Panc1 (cell line): Measurements from ENCODE around the gene PTTG1IP. TPM values are rescaled to one million over a fixed set of nuclear protein-coding genes. Genes with fewer than 3 reads are reported as not detected.
A peak's percentile ranks its signal among the peaks of the same experiment; 100 is the strongest.

ENCODE experiments used
- ATAC-seq: fragments of 200-7000 bp; cut with Tn5 transposase; 2 replicates; pipeline ENCODE4 v1.9.1; 2020; ENCODE audit warnings: mild to moderate bottlenecking, moderate library complexity
- BruUV-seq: library from RNA; stranded (reverse); fragments of 400-500 nt; replicated peaks from 2 replicates; lab custom pipeline; 2021; lab: Mats Ljungman, UMichigan
- CTCF ChIA-PET: fragments of 300-600 bp; sonication (Branson Sonifier 250); formaldehyde crosslinking; loops from one replicate; lab custom pipeline; 2022; ENCODE audit warnings: antibody characterized with exemption; lab: Charles Lee
- POLR2A ChIA-PET: fragments of 300-600 bp; sonication (Branson Sonifier 250); formaldehyde crosslinking; loops from one replicate; lab custom pipeline; 2022; ENCODE audit warnings: antibody characterized with exemption; lab: Charles Lee
- DNase-seq: peaks from one replicate; pipeline ENCODE4 v3.0.0-alpha.2; 2010; ENCODE audit warnings: low read depth, low spot score
- H3K27ac ChIP-seq: 2 replicates; pipeline ENCODE4 v1.5.1; 2011; ENCODE audit warnings: mild to moderate bottlenecking, low read length, inconsistent platforms
- H3K27me3 ChIP-seq: fragments of 200-500 bp; sonication (Bioruptor generic); 2 replicates; pipeline ENCODE4 v1.6.0; 2014; ENCODE audit warnings: low read length, inconsistent platforms; ENCODE audit not compliant: control insufficient read depth, insufficient read depth
- H3K36me3 ChIP-seq: fragments of 200-500 bp; sonication (Bioruptor generic); 2 replicates; pipeline ENCODE4 v1.5.1; 2014; ENCODE audit warnings: inconsistent platforms, mild to moderate bottlenecking, low read length, moderate library complexity; ENCODE audit not compliant: control insufficient read depth, insufficient read depth
- H3K4me1 ChIP-seq: 2 replicates; pipeline ENCODE4 v1.5.1; 2011; ENCODE audit warnings: inconsistent platforms, mild to moderate bottlenecking, low read length, moderate library complexity; ENCODE audit not compliant: control insufficient read depth, insufficient read depth
- H3K4me3 ChIP-seq, 2 experiments: 2 replicates each; pipeline ENCODE4 v1.5.1; 2011 to 2012; ENCODE audit warnings: low read depth in 2 of 2, low read length in 2 of 2, mild to moderate bottlenecking in 2 of 2, inconsistent platforms in 1 of 2, moderate library complexity in 1 of 2
- H3K9me3 ChIP-seq: fragments of 200-500 bp; sonication (Bioruptor generic); 2 replicates; pipeline ENCODE4 v1.5.1; 2014; ENCODE audit warnings: low read depth, mild to moderate bottlenecking, inconsistent platforms, low read length, moderate library complexity; ENCODE audit not compliant: control insufficient read depth, insufficient read depth
- CTCF ChIP-seq: fragments of 450-650 bp; IDR thresholded peaks from 2 replicates; pipeline ENCODE4 v1.5.1; 2017; ENCODE audit warnings: mild to moderate bottlenecking
- POLR2AphosphoS5 ChIP-seq: IDR thresholded peaks from 2 replicates; pipeline ENCODE4 v1.6.1; 2012; ENCODE audit warnings: mild to moderate bottlenecking, low read depth, low read length, moderate library complexity
- REST ChIP-seq, 2 experiments: IDR thresholded peaks; 2 replicates each; pipeline ENCODE4 v1.6.1; 2011 to 2012; ENCODE audit warnings: low read depth in 2 of 2, control low read depth in 1 of 2, low read length in 1 of 2, mild to moderate bottlenecking in 1 of 2, moderate library complexity in 1 of 2; ENCODE audit not compliant: insufficient read depth in 1 of 2
- SIN3A ChIP-seq: IDR thresholded peaks from 2 replicates; pipeline ENCODE4 v1.6.1; 2012; ENCODE audit warnings: low read depth, mild to moderate bottlenecking, low read length, moderate library complexity, borderline replicate concordance; ENCODE audit not compliant: insufficient read depth
- TCF7L2 ChIP-seq: IDR thresholded peaks from 2 replicates; pipeline ENCODE4 v1.6.1; 2011; ENCODE audit warnings: mild to moderate bottlenecking, low read depth, low read length, inconsistent platforms
- in situ Hi-C: cut with HindIII; loops from 2 replicates; pipeline ENCODE4 v1.10.0; 2016; ENCODE audit warnings: low sequenced_read_pairs, low pct_unique_long_range_greater_than_20kb
- intact Hi-C: fragments of 100-400 bp; cut with micrococcal nuclease; formaldehyde crosslinking; loops from one replicate; pipeline ENCODE4 v1.10.0; 2022; ENCODE audit not compliant: unreplicated experiment
- total RNA-seq: library from RNA; stranded (reverse); gene quantifications from one replicate; pipeline ENCODE4 v1.2.1, GENCODE V29; 2021; ENCODE audit not compliant: unreplicated experiment

Gene PTTG1IP
- total RNA-seq, 1 experiment from 2014 or later, result 226 TPM

GRCh38 chr21:44878053-44878982 lies 4.8 kb upstream of the PTTG1IP start:
- H3K27ac ChIP-seq, result peak overlapping the region; percentile 70; the same call in 1 of the 2 replicates
- peak overlapping the region in 1 of 2 experiments; percentile 14; a peak in 1 of 4 replicates for H3K4me3 ChIP-seq
- intact Hi-C loops, result loop anchor here (10.0 kb wide), 1 partner anchor 46 kb away; the partner anchor contains the start of gene ITGB2
- TF ChIP-seq SIN3A (no peak), REST (IDR thresholded peaks at IDR 0.05; ENCODE audit: insufficient read depth in 1 of 2, low read depth in 2 of 2, low read length in 1 of 2) (no peak), CTCF (no peak), TCF7L2 (no peak), POLR2AphosphoS5 (no peak)
- ATAC-seq (no peak), DNase-seq (no peak)
- BruUV-seq, result no TSS peak
- CTCF ChIA-PET, result interaction anchor here (0.5 kb wide), 2 partner anchors 54 kb away, joined by 3 to 5 read pairs; no protein-coding TSS in a partner anchor
- H3K36me3 ChIP-seq, result no peaks in the 10 kb centered on the region
- no peaks in the 10 kb centered on the region for H3K9me3 ChIP-seq
- POLR2A ChIA-PET, result no interaction called here
- in situ Hi-C loops, result no loop called here
- H3K4me1 ChIP-seq, result peaks cover 11% of the 10 kb centered on the region
- H3K27me3 ChIP-seq, result no peaks in the 10 kb centered on the region

GRCh38 chr21:44876849-44877575 lies 3.5 kb upstream of the PTTG1IP start:
- in situ Hi-C loops (no loop called here), intact Hi-C loops (loop anchor here (10.0 kb wide), 1 partner anchor 48 kb away; the partner anchor contains the start of gene ITGB2)
- TF ChIP-seq REST (IDR thresholded peaks at IDR 0.05; ENCODE audit: insufficient read depth in 1 of 2, low read depth in 2 of 2, low read length in 1 of 2) (no peak), TCF7L2 (no peak), CTCF (no peak), SIN3A (no peak), POLR2AphosphoS5 (no peak)
- no peaks in the 10 kb centered on the region for H3K36me3 ChIP-seq
- POLR2A ChIA-PET, result no interaction called here
- no TSS peak for BruUV-seq
- CTCF ChIA-PET, result no interaction called here
- DNase-seq, result no peak
- no peak for ATAC-seq
- no peak overlapping the region for H3K4me3 ChIP-seq
- H3K27me3 ChIP-seq, result no peaks in the 10 kb centered on the region
- H3K27ac ChIP-seq, result peak overlapping the region; percentile 14; the same call in 1 of the 2 replicates
- peaks cover 11% of the 10 kb centered on the region for H3K4me1 ChIP-seq
- H3K9me3 ChIP-seq, result no peaks in the 10 kb centered on the region
